BLaER1 (cell line): ENCODE results near the gene CDKN2B.

Experiments used
- H3K27ac ChIP-seq: shearing (Covaris generic); formaldehyde crosslinking; 2 replicates; pipeline ENCODE4 v1.8.1; 2022
- H3K27me3 ChIP-seq: shearing (Covaris generic); formaldehyde crosslinking; 2 replicates; pipeline ENCODE4 v1.8.1; 2022
- H3K36me3 ChIP-seq: shearing (Covaris generic); formaldehyde crosslinking; 2 replicates; pipeline ENCODE4 v1.8.1; 2022
- H3K4me1 ChIP-seq: shearing (Covaris generic); formaldehyde crosslinking; 2 replicates; pipeline ENCODE4 v1.8.1; 2022
- H3K4me2 ChIP-seq: shearing (Covaris generic); formaldehyde crosslinking; 2 replicates; pipeline ENCODE4 v1.8.1; 2022
- H3K4me3 ChIP-seq: shearing (Covaris generic); formaldehyde crosslinking; 2 replicates; pipeline ENCODE4 v1.8.1; 2022
- H3K9ac ChIP-seq: shearing (Covaris generic); formaldehyde crosslinking; 2 replicates; pipeline ENCODE4 v1.8.1; 2022
- H3K9me3 ChIP-seq: shearing (Covaris generic); formaldehyde crosslinking; 2 replicates; pipeline ENCODE4 v1.8.1; 2022
- H4K20me1 ChIP-seq: shearing (Covaris generic); formaldehyde crosslinking; 2 replicates; pipeline ENCODE4 v1.8.1; 2022
- Cebpa-rat ChIP-seq: shearing (Covaris generic); IDR thresholded peaks from 2 replicates; pipeline ENCODE4 v1.8.1; 2022

Gene CDKN2B

DNA sequence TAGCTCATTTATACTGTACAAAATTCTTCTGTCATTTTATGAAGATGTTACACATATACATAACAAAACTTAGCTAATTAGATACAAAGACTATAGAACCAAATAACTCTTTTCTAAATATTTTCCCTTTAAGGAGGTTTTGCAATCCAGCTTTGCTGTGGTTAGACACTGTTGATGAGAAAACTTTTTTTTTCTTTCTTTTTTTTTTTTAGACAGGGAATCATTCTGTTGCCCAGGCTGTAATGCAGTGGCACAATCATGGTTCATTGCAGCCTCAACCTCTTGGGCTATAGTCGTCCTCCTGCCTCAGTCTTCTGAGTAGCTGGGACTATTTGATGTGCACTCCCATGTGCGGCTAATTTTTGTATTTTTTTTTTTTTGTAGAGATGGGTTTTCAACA, 38.5 kb upstream of the CDKN2B start:
- Histone ChIP-seq H3K27me3 (no peaks in the 10 kb centered on the region), H3K4me3 (no peak overlapping the region), H3K36me3 (no peaks in the 10 kb centered on the region), H3K9ac (no peak overlapping the region), H3K4me1 (peaks cover 52% of the 10 kb centered on the region), H3K4me2 (no peak overlapping the region), H4K20me1 (no peaks in the 10 kb centered on the region), H3K9me3 (no peaks in the 10 kb centered on the region), H3K27ac (no peak overlapping the region)
- no peak for TF ChIP-seq Cebpa-rat

DNA sequence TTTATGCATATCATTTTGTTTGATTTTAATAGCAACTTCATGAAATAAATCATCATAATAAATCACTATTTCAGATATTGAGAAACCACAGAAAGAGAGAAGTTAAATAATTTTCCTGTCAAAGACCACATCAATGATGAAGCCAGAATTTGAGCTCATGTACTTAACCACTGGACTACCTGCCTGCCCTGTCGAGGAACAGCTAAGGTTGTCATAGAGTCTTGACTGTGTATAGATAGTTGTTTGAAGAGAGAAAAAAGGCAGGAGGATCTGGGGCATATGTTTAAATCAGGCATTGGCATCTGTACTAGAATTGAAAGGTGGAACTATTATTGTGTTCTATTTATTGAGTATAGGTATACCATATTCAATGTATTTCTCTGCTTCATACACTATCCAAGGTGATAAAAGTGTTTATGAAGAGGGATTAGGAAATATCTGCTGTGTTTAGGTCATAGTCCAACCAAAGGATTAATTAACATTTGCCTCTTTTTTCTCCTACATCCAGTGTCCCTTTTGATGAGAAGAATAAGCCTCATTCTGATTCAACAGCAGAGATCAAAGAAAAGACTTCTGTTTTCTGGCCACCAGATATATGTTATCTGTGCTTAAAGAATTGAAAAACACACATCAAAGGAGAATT, 37.3 kb upstream of the CDKN2B start:
- no peaks in the 10 kb centered on the region for H4K20me1 ChIP-seq
- no peak overlapping the region for H3K27ac ChIP-seq
- no peaks in the 10 kb centered on the region for H3K36me3 ChIP-seq
- H3K27me3 ChIP-seq: no peaks in the 10 kb centered on the region
- H3K4me2 ChIP-seq: no peak overlapping the region
- TF ChIP-seq Cebpa-rat: no peak
- H3K9ac ChIP-seq: no peak overlapping the region
- no peak overlapping the region for H3K4me3 ChIP-seq
- H3K4me1 ChIP-seq: peaks cover 40% of the 10 kb centered on the region
- H3K9me3 ChIP-seq: no peaks in the 10 kb centered on the region

DNA sequence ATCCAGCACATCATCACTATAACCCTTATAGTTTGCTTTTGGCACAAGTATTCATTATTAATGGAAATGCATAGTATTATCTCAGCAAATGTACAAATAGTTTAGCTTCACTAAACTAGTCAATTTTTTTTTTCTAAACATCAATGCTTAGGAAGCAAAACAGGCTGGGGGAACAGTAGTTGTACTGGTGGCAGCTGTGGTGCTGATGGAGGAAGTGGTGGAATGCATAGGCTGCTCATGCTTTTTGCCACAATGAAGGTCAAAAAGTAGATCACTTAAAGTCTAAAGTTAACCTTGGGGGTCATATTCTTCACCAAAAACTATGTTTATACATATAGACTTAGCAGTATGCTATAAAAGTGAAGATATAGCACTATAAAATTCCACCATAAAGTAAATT, 36.3 kb upstream of the CDKN2B start:
- Histone ChIP-seq H3K27me3 (no peaks in the 10 kb centered on the region), H3K9me3 (no peaks in the 10 kb centered on the region), H3K9ac (no peak overlapping the region), H4K20me1 (no peaks in the 10 kb centered on the region), H3K4me1 (peaks cover 30% of the 10 kb centered on the region), H3K4me2 (no peak overlapping the region), H3K27ac (no peak overlapping the region), H3K36me3 (no peaks in the 10 kb centered on the region), H3K4me3 (no peak overlapping the region)
- TF ChIP-seq Cebpa-rat: no peak

DNA sequence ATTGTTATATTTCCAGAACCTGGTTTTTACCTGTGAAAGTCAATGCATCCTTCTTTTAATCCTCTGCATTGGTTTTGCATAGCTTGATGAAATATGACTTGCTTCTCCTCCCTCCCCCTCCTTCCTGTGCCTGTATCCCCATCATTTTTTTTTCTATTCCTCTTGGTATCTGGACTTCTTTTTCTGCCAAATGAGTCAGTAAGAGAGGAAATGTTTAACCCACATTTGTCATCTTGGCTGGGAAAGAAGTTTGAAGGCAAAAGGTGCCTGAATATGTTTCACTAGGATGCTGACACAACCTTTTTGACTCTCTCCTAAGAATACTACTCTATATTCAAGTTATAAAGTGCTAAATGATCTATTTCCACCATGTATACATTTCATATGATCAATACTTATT, 35.5 kb upstream of the CDKN2B start:
- Histone ChIP-seq H3K36me3 (no peaks in the 10 kb centered on the region), H3K9ac (no peak overlapping the region), H3K9me3 (no peaks in the 10 kb centered on the region), H3K27ac (no peak overlapping the region), H3K4me2 (no peak overlapping the region), H3K27me3 (no peaks in the 10 kb centered on the region), H3K4me1 (peaks cover 22% of the 10 kb centered on the region), H3K4me3 (no peak overlapping the region), H4K20me1 (no peaks in the 10 kb centered on the region)
- no peak for TF ChIP-seq Cebpa-rat

DNA sequence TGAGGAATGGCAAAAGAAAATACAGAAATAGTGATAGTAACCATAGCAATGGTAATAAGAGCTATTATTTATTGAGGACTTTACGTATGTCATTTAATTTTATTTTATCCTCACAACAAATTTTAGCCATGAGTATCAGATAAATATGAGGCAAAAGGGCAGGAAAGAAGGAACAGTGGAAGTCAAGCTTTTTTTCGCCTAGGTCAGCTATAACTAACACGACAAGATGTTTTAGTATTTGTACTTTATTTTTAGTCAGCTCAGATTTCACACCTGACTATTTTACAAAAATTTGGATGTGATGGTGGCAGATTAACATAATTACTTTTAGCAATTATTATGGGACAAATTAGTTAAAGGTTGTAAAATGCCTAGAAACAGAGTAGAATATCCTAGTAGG, 34.8 kb upstream of the CDKN2B start:
- Histone ChIP-seq H3K27ac (no peak overlapping the region), H3K9ac (no peak overlapping the region), H3K4me2 (no peak overlapping the region)

DNA sequence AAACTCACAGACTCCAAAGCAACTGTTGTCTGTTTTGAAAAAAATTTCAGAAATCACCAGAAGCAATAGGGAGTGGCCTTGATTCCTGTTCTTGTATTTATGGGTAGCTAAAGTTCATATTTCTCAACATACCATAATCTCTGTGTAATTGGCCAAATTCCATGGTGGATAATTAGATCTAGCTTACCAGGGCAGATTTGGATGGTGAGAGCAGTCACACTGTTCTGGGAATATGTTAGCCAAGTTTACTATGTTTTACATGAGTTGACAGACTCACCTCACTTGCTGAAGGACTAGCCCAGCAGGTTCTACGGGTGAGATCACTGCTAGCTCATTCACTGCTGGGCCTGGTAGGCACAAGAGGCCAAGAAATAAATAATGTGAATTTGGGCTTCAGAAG, 32.7 kb upstream of the CDKN2B start:
- Histone ChIP-seq H3K4me2 (no peak overlapping the region), H3K4me1 (peaks cover 23% of the 10 kb centered on the region), H4K20me1 (no peaks in the 10 kb centered on the region), H3K36me3 (no peaks in the 10 kb centered on the region), H3K9me3 (no peaks in the 10 kb centered on the region), H3K27ac (no peak overlapping the region), H3K27me3 (no peaks in the 10 kb centered on the region), H3K4me3 (no peak overlapping the region), H3K9ac (no peak overlapping the region)
- TF ChIP-seq Cebpa-rat: no peak

More for the DNA sequence above, 34.8 kb upstream of the CDKN2B start:
- no peaks in the 10 kb centered on the region for H4K20me1 ChIP-seq
- H3K9me3 ChIP-seq: no peaks in the 10 kb centered on the region
- no peak overlapping the region for H3K4me3 ChIP-seq
- H3K27me3 ChIP-seq: no peaks in the 10 kb centered on the region
- TF ChIP-seq Cebpa-rat: no peak
- H3K36me3 ChIP-seq: no peaks in the 10 kb centered on the region
- H3K4me1 ChIP-seq: peaks cover 15% of the 10 kb centered on the region

DNA sequence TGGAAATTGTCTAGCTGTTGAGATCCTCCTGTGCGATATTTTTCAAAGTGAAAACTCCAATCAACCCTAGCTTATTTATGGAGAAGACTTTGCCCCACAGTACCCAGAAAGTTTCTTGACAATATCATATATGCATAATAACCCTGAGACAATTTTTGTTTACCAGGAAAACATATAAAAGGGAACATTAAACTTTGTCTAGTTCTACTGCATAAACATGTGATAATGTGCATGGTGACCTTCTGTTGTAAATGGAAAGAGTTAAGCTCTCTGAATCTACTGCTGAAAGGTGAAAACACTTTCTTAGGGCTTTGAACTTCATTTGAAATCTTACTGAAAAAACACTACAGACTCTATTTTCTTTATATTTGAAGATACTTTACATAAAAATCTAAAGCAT, 32.2 kb upstream of the CDKN2B start:
- no peak overlapping the region for H3K4me3 ChIP-seq
- no peaks in the 10 kb centered on the region for H3K36me3 ChIP-seq
- H3K4me2 ChIP-seq: no peak overlapping the region
- H4K20me1 ChIP-seq: no peaks in the 10 kb centered on the region
- H3K4me1 ChIP-seq: peaks cover 23% of the 10 kb centered on the region
- H3K9me3 ChIP-seq: no peaks in the 10 kb centered on the region
- H3K9ac ChIP-seq: no peak overlapping the region
- H3K27me3 ChIP-seq: no peaks in the 10 kb centered on the region
- no peak overlapping the region for H3K27ac ChIP-seq
- TF ChIP-seq Cebpa-rat: no peak

DNA sequence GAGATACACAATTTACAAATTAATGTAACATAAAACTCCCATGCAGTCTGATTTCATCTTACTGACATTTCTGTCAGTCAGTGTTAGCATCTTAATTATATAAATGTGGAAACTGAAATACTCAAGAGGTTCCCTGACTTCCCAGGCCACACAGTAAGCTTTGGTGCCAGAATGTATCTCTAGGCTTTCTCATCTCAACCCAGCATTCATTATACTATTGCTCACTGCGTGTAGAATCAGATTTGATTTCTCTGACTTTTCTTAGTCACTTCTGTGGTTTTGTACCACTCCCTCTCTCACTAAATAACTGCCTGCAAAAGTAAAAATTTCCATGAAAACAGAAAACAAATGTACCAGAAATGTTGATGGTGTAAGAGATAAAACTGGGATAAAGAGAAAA, 31.7 kb upstream of the CDKN2B start:
- Histone ChIP-seq H3K27ac (no peak overlapping the region), H3K9me3 (no peaks in the 10 kb centered on the region), H3K4me3 (no peak overlapping the region), H3K4me2 (no peak overlapping the region), H3K36me3 (no peaks in the 10 kb centered on the region), H3K9ac (no peak overlapping the region), H3K27me3 (no peaks in the 10 kb centered on the region), H3K4me1 (peaks cover 24% of the 10 kb centered on the region), H4K20me1 (no peaks in the 10 kb centered on the region)
- TF ChIP-seq Cebpa-rat: no peak

DNA sequence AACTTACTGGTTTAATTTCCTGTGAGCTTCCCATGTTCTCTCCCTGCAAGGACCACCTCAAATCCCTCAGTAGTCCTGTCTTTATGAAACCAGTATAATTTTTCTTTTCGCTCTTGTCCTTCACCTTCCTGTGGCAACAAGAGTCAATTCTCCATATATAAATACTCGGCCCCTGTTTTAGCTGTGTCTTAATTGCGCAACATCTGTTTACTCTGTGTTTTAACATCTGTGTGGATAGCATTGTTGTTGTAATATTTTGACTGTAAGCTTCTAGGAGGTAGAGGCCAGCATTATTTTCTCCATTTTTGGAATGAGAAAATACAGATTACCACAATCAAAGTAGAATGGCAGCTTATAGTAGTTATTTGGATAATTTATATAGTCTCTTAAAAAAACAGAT, 30.2 kb upstream of the CDKN2B start:
- no peaks in the 10 kb centered on the region for H3K27me3 ChIP-seq
- H3K4me3 ChIP-seq: no peak overlapping the region
- H3K36me3 ChIP-seq: no peaks in the 10 kb centered on the region
- no peak overlapping the region for H3K9ac ChIP-seq
- H4K20me1 ChIP-seq: no peaks in the 10 kb centered on the region
- H3K27ac ChIP-seq: no peak overlapping the region
- no peak overlapping the region for H3K4me2 ChIP-seq
- peaks cover 19% of the 10 kb centered on the region; the same call in 1 of the 2 replicates for H3K4me1 ChIP-seq
- TF ChIP-seq Cebpa-rat: peak; percentile 91; the same call in 1 of the 2 replicates
- H3K9me3 ChIP-seq: no peaks in the 10 kb centered on the region

DNA sequence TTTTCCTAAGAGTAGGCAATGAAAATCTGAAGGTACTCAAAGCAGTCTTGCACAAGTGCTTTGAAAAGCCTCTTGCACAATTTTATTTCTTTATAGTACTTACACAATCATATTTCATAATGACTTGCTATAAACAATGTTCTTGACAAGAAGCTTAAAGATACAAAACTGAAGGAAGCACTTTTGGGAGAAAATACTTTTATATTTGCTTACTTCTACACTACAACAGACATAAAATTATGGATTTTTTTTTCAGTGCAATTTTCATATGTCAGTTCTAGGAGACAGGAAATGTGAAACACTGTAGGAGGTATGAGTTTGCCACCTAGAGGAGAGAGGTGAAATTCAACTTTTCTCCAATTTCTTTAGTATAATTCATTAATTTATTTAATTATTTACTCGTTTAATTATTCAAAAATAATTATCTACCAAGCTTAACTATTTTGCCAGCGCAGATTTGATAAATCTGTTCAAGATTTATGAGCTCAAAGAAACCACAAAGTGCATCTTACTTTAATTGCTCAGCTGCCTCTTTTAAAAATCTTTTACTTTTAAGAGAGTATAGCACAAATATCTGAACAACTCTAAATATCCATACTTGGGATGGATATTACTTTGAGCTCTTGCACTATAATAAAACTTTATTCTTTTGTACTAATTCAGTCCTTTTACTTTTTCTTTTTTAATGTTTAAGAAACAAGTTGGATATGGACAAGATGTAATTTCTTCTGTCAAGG, 29.0 kb upstream of the CDKN2B start:
- Histone ChIP-seq H3K4me2 (no peak overlapping the region), H3K27ac (no peak overlapping the region), H4K20me1 (no peaks in the 10 kb centered on the region), H3K9ac (no peak overlapping the region), H3K27me3 (no peaks in the 10 kb centered on the region), H3K4me1 (peaks cover 15% of the 10 kb centered on the region; the same call in 1 of the 2 replicates), H3K9me3 (no peaks in the 10 kb centered on the region), H3K36me3 (no peaks in the 10 kb centered on the region), H3K4me3 (no peak overlapping the region)
- no peak for TF ChIP-seq Cebpa-rat
